Endothelial cell of umbilical vein (primary cell): ENCODE measurements around the gene HYLS1.

ENCODE experiments used
- GATA2 ChIP-seq: IDR thresholded peaks from 2 replicates; pipeline ENCODE4 v1.7.0; 2011; ENCODE audit warnings: low read depth, mild to moderate bottlenecking, moderate library complexity, mixed read lengths, low read length; ENCODE audit not compliant: insufficient read length, insufficient read depth
- TF ChIP-seq, protein P1 (sequence below), 2 donors: IDR thresholded peaks; 1 replicate in 1 of 2; 2 replicates in 1 of 2; pipeline ENCODE4 v1.5.1; 2011; ENCODE audit warnings: low read length in 2 of 2, mild to moderate bottlenecking in 2 of 2, moderate library complexity in 2 of 2, control low read depth in 1 of 2, inconsistent platforms in 1 of 2, low read depth in 1 of 2; ENCODE audit not compliant: insufficient read depth in 1 of 2; ENCODE audit errors: extremely low read depth in 1 of 2

DNA sequence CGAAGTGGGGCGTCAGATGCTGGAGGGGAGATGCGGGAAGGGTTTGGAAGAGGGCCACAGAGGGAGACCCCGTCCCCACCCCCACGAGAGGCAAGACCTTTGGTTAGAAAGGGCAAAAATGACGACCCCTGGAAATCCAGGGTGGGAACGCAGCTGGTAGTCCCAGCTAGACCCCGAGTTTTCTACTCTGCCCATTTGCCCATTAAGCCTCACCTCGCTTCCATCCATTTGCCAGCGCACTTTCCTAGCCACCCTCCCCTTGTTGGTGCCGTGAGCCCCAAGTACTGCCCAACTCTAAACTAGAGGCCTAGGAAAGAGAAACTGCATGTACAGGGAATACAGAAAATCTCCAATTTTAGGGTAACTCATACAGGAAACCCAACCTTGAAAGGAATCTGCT lies 17.2 kb downstream of the HYLS1 start:
- TF ChIP-seq, protein P1, sequence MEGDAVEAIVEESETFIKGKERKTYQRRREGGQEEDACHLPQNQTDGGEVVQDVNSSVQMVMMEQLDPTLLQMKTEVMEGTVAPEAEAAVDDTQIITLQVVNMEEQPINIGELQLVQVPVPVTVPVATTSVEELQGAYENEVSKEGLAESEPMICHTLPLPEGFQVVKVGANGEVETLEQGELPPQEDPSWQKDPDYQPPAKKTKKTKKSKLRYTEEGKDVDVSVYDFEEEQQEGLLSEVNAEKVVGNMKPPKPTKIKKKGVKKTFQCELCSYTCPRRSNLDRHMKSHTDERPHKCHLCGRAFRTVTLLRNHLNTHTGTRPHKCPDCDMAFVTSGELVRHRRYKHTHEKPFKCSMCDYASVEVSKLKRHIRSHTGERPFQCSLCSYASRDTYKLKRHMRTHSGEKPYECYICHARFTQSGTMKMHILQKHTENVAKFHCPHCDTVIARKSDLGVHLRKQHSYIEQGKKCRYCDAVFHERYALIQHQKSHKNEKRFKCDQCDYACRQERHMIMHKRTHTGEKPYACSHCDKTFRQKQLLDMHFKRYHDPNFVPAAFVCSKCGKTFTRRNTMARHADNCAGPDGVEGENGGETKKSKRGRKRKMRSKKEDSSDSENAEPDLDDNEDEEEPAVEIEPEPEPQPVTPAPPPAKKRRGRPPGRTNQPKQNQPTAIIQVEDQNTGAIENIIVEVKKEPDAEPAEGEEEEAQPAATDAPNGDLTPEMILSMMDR (IDR thresholded peaks at IDR 0.05; ENCODE audit: extremely low read depth in 1 of 2, insufficient read depth in 1 of 2, low read depth in 1 of 2, low read length in 2 of 2), result no peak
- no peak for TF ChIP-seq GATA2
